Measurements from ENCODE around the gene MT1M.
A peak's percentile ranks its signal among the peaks of the same experiment; 100 is the strongest.
"Not testable (repeated sequence)": the region's sequence is repeated elsewhere in the genome, so short reads cannot be mapped to it uniquely, and the experiment has no call there.

Gene MT1M

GRCh38 chr16:56632156-56632847 is at the start of gene MT1M:
MT1M (plus strand) TSS chr16:56632659; CDS start chr16:56632732, 73 bp downstream.
- DNase-seq = no peak

GRCh38 chr16:56582911-56583310 is 49.5 kb upstream of the MT1M start:
- DNase-seq = not testable (repeated sequence)

DNA sequence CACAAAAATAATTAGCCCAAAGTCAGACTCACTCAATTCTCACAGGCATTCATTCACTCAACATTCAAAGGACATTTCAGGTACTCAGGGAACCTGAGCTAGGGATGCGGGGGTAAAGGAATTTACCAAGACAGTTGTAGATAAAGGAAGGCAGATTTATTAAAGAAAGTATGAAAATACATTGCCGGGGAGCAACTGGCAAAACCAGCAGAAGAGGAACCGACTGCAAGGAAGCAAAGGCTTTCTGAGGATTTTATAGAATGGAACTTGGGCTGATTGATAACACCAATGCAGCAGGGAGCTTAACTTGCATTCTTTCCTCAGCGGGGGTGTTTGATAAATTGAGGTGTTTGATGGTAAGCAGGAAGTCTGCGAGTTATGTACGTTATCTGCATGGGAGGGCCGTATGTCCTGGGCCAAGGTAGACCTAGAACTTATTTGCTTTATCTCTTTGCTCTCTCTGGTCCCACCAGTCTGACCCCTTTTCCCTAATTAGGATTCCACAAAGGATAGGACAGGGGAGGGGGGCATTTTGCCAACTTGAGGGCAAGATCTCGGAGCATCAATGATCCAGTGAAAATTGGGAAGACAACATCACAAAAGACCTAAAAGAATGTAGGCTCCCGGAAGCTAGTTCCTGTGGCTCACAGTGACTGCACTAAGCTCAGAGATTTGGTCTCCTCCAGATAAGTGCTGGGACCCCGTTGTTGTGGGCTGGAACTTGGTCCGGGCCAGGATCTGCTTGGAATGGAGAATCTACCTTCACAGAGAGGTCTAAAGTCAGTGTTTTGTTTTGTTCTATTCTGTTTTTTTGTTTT is 48.9 kb upstream of the MT1M start:
- DNase-seq = no peak

GRCh38 chr16:56584276-56584675 is 48.2 kb upstream of the MT1M start:
- no peak for DNase-seq

- DNase-seq = no peak
These were observed 43.7 kb upstream of the MT1M start for GRCh38 chr16:56588781-56589140.

GRCh38 chr16:56589141-56590039 is 43.1 kb upstream of the MT1M start, which contains the start of gene MT3:
MT3 (plus strand) TSS chr16:56589528; CDS start chr16:56589591, 63 bp downstream.
- peak; percentile 35 to 51 for DNase-seq

DNA sequence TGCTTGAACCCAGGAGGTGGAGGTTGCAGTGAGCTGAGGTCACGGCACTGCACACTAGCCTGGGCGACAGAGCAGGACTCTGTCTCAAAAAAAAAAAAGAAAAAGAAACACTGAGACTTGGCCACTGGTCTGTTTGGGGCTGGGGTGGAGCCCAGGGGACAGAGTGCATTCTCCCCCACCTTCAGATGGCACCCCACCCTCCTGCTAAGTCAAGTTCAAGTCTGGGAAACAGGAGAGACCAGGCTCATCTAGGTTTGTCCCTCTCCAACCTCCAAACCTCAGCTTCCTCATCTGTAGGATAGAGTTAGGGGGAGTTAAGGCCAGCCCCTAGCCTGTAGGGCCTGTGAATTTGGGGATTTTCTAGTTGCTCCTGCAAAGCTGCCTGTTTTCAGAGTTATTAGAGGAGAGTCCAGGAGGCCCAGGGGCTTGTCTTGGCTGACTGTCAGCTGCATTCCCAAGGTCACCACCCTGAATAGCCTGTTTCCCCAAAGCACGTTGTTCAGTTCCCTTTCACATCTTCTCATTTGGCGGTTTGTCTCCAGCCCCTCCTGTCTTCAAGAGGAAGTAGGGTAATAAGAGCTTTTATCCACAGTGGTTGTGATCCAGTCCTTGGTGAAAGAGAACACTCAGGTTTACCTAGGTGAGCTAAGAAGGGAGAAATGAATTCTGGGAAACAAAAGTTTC is 40.9 kb upstream of the MT1M start:
- no peak for DNase-seq

DNA sequence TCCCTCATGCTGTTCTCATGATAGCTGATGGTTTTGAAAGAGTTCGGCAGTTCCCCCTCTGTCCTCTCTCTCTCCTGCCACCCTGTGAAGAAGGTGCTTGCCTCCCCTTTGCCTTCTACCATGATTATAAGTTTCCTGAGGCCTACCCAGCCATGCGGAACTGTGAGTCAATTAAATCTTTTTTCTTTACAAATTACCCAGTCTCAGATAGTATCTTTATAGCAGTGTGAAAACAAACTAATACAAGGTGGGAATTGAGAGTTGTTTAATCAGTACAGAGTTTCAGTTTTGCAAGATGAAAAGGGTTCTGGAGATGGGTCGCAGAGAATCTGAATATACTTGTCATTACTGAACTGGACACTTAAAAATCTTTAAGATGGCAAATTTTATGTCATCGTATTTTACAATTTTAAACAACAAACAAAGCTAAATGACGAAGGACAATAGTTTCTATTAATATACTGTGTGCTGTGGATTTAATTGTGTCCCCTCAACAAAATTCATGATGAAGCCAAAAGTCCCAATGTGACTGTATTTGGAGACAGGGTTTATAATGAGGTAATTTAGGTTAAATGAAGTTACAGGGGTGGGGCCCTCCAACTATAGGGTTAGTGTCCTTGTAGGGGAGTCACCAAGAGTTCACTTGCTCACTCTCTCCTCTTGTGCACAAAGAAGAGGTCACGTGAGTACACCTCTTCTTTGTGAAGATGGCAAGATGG is 38.7 kb upstream of the MT1M start:
- DNase-seq = no peak

GRCh38 chr16:56594292-56594619 is 38.2 kb upstream of the MT1M start:
- no peak for DNase-seq

GRCh38 chr16:56600398-56600999 is 32.0 kb upstream of the MT1M start:
- peak in 1 of 2 donors; percentile 30 for DNase-seq

DNA sequence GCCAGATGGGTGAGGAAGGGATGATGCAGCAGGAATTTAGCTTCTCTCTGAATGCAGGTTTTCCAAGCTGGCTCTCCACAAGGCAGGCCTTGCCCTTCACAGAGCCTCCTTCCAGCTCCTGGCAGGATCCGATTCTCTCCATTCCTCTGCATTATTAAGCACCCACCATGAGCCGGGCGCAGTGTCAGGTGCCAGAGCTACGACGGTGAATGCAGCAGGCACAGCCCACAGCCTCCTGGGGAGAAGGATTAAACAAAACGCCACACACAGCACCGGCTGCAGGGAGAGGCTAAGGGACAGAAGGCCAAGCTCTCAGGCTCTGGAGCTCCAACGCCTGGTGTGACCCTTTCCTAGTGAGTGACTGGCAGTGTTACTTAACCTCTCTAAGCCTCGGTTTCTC is 31.1 kb upstream of the MT1M start:
- DNase-seq = no peak

- DNase-seq = no peak
These were observed 28.9 kb upstream of the MT1M start for GRCh38 chr16:56603589-56603988.

DNA sequence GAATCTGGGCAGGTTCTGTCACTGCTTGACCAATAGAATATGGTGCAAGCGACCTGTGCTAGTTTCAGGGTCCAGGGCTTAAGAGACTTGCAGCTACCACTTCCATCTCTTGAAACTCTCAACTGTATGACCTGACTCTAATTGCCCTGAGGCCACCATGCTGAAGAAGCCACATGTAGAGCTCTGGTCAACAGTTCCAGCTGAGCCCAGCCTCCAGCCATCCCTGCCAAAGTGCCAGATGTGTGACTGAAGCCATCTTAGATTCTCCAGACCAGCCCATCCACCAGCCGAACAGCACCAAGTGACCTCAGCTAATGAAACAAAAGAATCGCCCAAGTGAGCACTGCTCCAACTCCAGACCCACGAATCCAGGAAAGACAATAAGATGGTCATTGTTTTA is 27.5 kb upstream of the MT1M start:
- DNase-seq = no peak

DNA sequence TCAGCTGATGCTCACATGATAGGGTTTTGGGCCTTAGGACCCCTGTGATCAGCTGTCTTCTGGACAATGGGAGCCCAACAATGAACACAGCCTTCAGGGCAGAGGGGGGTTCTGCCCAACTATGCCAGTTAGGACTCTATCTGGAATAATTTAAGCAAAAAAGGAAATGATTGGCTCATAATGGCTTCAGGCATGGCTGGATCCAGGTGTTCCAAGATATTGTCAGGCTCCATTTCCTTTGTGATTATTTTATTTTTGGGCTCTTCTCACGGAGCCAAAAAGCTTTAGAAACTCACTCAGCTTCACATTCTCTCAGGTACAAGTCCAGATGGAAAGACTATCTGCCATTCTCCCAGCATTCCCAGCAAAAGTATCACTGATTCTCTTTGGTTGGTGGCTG is 27.0 kb upstream of the MT1M start:
- DNase-seq = no peak

GRCh38 chr16:56606071-56606475 is 26.4 kb upstream of the MT1M start:
- no peak for DNase-seq

DNA sequence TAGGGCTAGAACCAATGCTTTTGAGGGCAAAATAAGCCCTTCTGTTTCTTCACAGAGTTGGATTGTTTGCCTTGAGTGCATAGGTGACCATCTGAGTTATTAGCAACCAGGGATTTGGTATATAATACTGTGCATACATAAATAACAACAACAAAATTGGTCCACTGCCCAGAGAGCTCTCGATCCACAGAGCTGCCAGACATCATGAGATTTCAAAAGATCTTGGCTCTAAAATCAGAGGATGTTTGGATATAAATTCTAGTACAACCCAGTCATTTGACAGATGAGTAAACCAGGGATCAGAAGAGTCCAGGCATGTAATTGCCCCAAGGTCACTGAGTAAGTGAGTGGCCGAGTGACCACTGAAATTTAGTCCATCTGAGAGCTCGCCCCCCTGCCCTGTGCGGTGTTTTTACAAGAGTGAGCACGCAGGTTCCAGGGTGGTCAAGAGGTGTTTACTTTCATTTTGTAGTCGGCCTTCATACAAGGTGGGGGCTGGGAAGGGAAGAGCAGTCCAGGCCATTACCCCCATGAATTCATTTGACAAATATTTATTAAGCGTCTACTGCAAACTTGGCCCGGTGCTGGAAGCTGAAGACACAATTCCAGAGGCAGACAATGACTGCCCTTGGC is 25.9 kb upstream of the MT1M start:
- no peak for DNase-seq

GRCh38 chr16:56607109-56607618 is 25.3 kb upstream of the MT1M start:
- peak in 1 of 2 donors; percentile 27 for DNase-seq

- DNase-seq = no peak
These were observed 24.8 kb upstream of the MT1M start for GRCh38 chr16:56607675-56608042.

DNA sequence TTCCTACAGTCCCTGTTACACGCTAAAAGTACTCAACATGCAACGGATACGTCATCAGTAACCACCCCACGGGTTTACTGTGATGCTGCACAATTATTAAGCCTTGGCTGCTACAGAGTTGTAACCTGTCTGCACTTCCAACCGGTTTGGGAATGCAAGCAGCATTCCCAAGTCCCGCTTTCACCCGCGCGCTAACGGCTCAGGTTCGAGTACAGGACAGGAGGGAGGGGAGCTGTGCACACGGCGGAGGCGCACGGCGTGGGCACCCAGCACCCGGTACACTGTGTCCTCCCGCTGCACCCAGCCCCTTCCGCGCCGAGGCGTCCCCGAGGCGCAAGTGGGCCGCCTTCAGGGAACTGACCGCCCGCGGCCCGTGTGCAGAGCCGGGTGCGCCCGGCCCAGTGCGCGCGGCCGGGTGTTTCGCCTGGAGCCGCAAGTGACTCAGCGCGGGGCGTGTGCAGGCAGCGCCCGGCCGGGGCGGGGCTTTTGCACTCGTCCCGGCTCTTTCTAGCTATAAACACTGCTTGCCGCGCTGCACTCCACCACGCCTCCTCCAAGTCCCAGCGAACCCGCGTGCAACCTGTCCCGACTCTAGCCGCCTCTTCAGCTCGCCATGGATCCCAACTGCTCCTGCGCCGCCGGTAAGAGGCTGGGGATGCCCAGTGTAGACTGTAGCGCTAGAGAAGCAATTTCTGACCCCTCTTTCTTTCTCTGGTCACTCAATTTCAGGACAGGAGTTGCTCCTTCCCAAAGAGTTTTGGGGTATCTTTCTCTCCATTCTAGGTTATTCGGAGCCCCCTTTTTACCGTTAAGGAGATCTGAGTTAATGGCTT is 24.2 kb upstream of the MT1M start, which contains the start of gene MT2A:
MT2A (plus strand) TSS at position 542 of the 833 bp plus-strand sequence; CDS start at position 614, 72 bp downstream.
- DNase-seq = peak; percentile 90 to 94

All from stimulated activated CD4-positive, alpha-beta T cell treated with anti-CD3 and anti-CD28 coated beads, Interleukin-2, amount 100 ng/mL, for 24 hours (primary cell).